HG03175 (cell line): ENCODE measurements around the gene TENT4B.

ENCODE experiments used
- ATAC-seq: cut with Tn5 transposase; IDR thresholded peaks from one replicate; pipeline ENCODE4 v1.9.1; 2021; ENCODE audit warnings: mild to moderate bottlenecking, moderate library complexity; ENCODE audit not compliant: unreplicated experiment

Gene TENT4B

DNA sequence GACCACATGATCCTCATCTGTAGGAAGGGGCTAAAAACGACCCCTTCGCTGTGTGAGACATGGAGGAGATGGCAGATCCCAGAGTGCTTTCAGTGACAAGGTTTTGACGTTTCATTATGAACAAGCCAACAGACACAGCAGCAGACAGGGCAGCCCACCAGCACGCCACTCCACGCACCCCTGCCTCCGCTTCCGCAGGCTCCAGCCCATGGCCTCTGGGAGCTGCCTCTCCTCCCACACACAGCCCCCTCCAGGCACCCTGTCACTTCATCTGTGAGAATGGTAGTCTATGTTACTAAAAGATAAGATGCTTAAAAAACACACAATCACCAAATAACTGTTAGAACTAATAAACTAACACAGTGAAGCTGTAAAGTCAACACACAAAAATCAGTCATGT is 101.0 kb downstream of the TENT4B start:
- ATAC-seq, result no peak

DNA sequence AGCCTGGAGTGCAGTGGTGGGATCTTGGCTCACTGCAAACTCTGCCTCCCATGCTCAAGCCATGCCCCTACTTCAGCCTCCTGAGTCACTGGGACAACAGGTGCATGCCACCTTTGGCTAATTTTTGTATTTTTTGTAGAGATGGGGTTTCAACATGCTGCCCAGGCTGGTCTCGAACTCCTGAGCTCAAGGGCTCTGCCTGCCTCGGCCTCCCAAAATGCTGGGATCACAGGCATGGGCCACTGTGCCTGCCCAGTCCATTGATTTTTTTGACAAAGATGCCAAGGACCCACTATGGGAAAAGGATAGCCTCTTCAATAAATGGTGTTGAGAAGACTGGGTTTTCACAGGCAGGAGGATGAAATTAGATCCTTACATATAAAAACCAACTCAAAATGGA is 102.4 kb downstream of the TENT4B start:
- ATAC-seq, result no peak

DNA sequence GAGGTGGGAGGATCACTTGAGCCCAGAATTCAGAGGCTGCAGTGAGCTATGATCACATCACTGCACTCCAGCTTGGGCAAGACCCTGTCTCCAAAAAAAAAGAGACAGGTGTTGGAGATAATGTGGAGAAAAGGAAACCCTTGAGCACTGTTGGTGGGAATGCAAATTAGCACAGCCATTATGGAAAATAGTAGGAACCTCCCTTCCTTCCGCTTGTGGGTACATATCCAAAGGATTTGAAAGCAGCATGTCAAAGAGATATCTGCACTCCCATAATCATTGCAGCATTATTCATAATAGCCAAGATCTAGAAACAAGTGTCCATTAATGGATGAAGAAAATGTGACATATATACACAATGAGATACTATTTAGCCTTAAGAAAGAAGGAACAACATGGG is 103.5 kb downstream of the TENT4B start:
- ATAC-seq, result no peak

DNA sequence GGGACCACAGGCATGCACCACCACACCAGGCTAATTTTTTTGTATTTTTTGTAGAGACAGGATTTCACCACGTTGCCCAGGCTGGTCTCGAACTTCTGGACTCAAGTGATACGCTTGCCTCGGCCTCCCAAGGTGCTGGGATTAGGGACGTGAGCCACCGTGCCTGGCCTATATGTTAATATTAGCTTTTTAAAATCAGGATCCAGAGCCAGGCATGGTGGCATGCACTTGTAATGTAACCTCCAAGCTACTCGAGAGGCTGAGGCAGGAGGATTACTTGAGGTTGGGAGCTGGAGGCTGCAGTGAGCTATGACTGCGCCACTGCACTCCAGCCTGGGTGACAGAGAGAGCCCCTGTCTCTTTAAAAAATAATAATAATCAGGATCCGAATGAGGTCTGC is 104.8 kb downstream of the TENT4B start:
- ATAC-seq, result no peak

DNA sequence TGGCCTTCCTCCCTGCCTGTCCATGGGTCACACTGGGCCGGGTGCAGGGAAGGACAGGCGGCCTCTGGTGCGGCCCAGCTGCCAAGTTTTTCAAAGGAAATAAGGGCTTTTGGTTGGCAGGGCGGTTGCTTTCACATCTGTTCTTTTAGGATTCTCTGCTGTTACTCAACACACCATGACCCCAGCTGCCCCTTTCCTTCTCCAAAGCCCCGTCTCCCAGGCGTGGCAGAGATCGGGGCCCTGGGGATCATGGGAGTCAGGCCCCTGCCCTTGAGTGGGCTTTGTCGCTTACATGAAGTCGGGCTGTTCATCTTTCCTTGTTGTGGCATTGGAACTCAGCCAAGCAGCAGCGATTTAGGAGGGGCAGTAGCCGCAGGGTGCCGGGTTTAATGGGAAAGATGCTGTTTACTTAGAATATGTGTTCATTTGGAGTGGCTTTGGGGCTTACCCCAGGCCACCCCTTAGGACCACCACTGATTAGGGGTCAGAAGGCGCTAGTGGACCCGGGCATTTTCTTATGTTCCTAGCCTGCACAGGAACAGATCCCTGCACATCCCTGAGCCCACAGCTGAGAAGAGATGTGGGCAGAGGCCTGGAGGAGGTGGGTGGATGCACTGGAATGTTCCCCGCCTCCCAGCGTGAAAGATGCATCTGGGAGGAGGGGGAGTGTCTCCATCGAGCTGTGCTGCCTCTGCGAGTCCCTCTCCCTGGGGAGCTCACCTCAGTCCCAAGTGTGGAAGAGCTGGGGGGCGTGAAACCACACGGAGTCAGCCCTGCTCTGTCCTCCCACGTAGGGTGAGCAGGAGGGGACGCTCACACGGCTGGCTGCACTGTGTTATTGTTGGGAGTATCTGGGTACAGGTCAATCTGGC is 106.5 kb downstream of the TENT4B start:
- no peak for ATAC-seq

DNA sequence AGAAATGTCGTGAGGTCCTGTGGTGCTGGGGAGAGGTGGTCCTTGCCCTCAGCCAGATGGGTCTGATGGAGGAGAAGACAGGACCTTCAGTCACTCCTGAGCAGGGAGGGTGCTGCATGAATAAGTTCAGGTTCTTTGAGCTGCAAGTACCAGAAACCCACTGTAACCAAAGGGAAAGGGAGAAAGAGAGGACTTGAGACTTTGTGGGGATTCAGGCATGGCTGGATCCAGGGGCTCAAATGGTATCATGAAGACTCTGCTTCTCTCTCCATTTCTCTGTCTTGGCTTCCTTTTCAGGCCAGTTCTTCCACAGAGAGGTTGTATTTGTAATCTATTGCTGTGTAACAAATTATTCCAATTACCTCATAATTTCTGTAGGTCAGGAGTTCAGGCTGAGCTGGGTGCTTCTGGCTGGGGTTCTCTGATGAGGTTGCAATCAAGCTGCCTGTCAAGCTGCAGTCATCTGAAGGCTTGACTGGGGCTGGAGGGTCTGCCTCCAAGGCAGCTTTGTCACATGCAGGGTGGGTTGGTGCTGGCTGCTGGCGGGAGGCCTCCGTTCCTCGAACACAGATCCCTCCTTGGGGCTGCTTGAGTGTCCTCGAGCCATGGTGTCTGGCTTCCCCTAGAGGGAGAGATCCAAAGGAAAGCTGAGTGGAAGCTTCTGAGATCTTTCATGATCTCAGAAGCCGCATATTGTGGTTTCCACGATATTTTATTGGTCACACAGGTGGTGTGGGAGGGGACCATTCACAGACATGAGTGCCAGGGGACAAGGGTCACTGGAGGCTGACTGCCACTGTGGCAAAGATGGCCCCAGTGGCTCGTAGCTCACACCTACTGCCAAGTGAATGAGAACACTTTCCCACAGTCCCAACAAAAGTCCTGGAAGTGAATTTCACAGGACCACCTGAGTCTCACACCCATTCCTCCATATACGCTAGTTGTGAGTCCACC is 107.4 kb downstream of the TENT4B start:
- no peak for ATAC-seq

DNA sequence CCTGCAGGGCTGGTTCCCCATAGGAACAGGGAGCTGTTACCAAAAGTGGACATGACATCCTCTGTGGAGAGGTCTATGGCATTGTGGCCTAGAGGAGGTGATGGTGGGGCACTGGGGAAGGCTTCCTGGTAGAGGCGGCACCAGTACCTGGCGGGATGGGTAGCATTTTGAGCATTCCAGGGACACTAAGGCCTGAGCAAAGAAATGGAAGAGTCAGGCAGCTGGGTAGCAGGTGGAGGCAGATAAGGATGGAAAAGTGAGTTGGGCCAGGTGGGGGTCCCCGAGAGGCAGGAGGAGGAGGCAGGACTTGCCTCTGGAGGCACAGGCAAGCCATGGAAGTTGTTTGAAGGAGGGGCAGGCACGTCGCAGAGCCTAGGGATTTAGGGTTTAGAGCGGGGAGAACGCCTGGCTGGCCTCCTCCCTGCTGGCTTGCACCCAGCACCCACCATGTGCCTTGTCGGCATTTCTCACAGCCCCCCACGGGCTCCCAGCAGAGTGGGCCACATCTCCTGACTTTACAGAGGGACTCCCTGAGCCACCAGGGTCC is 108.1 kb downstream of the TENT4B start:
- no peak for ATAC-seq

DNA sequence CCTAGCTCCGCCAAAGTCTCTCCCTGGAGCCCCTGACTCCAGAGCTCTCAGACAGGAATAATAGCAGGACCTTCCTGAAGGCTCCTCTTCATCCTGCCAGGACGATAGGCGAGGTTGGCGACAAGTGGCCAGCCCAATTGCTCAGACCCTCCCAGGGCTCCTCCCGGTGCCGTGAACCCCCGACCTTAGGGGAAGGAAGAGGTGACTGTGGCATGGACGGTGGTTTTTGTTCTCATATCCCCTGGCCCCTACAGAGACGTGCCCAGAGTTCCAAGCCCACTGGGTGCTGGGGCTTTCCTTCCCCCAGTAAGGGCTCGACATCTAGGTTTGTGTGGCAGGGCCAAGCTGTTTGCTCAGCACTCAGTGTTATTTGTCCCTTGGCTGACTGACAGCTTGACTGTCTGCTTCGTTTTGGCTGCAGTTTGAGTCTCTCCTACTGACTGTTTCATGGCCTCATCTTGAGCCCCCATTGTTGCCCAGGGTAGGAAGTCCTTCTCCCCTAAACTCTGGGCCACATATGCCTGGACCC is 108.7 kb downstream of the TENT4B start:
- no peak for ATAC-seq

DNA sequence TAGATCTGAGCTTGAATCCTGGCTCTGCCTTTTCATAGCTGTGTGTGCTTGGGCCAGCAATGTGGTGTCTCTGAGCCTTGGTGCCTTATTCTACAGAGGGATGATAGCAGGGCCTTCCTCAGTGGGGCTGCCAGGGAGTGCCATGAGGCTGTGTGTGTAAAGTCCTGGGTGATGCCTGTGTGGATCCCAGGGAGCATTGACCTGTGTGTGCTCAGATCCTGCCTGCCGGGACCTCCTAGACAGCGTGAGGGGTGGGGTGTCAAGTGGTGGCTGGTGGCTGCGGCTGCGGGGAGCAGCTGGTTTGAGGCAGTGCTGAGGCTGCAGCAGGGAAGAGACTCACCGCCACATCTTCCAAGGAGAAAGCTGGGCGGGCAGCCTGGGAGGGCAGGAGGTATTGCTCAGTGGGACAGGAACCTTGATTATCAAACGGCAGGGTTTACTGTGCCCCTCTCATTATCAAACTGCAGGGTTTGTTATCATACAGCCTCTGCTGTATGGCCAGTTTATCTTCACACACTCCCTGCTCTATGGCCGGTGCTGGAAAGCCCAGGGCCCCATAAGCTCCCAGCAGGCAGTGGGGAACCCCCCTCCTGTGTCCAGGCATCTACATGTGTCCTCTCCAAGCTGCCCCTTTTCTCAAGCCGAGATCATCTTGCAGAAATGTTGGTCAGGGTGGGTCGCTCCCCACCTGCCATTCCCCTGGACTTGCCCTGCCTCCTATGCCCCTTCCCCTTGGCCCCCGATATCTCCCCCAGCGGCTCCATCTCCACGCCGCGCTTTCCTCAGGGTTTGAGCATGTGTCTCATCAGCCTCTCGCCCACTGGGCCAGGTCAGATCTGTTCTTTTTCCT is 110.2 kb downstream of the TENT4B start:
- no peak for ATAC-seq

DNA sequence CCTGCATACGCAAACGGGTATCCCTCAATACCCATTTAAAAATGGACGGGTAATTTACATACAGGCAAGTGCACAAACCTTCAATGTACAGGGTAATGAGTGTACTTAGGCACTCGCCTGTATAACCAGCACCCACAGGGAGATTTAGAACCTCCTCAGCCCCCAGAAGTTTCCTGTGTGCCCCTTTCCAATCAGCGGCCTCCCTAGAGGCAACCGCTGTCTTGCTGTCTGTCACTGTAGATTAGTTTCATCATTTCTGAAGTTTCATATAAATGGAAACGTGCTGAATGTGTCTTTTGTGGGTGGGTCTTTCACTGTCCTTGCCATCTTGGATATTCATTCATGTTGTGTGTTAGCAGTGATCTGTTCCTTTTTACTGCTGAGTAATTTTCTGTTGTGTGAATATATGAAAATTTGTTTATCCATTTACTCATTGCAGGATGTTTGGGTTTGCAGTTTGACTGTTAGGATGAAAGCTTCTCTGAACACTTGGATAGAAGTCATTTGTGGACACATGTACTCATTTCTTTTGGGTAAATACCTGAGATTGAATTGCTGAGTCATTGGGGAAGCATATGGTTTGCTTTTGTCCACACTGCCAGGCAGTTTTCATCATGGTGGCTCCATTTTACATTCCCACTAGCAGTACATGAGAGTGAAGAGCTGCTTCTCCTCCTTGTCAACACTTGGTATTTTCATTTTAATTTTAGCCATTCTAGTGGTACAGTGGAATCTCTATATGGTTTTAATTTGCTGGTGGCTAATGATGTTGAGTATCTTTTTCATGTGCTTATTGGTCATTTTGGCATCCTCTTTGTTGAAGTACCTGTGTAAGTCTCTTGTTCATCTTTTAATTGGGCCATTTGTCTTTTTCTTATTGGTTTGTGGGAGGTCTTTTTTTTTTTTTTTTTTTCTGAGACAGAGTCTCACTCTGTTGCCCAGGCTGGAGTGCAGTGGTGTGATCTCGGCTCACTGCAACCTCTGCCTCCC is 111.1 kb downstream of the TENT4B start:
- ATAC-seq, result peak; percentile 29

DNA sequence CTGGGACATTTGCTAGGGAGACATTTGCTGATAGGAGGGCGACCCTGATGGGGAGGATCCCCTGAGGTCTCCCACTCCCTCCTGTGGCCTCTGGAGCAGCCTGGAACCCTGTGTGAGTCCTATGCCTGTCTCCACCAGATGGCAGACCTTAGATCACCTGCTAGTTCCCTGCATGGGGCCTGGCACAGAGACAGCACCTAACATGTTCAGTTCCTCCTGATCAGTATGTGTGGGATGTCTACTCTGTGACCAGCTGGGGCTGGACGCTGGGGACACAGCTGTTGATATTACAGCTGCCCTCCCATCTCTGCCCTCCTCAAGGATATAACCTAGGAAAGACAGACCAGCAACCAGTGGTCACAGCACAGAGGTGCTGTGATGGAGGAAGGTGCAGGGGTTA is 112.2 kb downstream of the TENT4B start:
- no peak for ATAC-seq

DNA sequence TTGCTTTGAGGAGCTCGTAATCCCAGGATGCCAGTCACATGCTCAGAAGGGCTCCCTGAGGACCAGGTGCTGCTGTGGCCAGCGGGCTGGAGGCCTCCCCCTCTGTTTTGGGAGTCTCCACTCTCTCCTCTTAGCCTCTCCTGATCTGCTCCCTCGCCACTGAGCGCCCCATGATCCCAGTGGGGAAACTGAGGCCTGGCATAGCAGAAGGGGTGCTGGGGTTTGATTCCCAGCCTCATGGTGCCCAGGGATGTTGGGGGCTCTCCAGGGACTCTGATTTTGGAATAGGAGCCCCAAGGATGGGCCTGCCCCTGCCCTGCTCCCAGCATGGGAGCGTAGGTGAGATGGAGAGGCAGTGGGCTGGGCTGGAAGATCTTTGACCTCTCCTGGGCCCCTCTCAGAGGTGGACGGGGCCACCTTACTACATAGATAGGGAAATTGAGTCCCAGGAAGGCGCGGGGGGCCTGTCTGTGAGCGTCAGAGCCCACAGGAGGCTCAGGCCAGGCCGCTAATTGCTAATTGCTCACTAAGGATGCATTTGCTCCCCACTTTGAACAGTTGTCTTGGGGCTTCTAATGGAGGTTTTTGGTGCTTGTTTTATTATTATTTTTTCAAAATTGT is 112.7 kb downstream of the TENT4B start:
- ATAC-seq, result no peak

DNA sequence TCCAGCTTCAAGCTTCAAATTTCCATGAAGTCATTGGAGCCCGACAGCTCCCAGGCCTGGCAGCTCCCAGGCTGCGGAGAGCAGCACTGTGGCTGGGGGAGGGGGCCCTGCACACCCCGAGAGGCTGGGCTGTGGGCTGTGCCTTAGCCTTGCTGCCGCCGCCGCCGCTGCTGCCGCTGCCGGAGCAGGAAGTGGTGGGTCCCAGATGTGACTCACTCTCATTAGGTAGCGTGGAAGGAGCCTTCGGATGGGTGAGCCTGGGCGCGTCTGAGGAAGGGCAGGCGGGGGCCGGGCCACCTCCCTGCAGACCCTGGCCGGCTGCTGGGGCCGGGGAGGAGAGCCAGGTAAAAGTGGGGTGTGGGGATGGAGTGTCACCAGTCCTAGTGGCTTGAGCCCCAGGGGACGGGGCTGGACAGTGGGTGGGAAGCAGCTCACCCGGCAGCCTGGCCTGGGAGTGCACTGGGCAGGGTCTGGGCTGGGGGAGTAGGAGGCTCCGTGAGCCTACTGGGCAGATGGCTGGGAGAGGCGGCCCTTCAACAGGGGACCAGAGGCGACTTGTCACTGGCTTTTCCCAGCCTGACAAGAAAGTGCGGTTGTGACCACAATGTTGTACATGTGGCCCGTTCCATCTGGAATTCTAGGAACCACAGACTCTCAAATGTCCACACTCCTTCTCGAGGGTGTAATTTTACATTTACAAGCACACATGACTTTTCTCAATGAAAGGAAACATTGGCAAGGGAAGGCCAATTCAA is 113.4 kb downstream of the TENT4B start, which contains the start of gene ADCY7:
TSS of gene ADCY7 (plus strand) at position 215 of the 755 bp plus-strand sequence. CDS start 21,629 bp downstream, outside the sequence.
- peak; percentile 83 for ATAC-seq

DNA sequence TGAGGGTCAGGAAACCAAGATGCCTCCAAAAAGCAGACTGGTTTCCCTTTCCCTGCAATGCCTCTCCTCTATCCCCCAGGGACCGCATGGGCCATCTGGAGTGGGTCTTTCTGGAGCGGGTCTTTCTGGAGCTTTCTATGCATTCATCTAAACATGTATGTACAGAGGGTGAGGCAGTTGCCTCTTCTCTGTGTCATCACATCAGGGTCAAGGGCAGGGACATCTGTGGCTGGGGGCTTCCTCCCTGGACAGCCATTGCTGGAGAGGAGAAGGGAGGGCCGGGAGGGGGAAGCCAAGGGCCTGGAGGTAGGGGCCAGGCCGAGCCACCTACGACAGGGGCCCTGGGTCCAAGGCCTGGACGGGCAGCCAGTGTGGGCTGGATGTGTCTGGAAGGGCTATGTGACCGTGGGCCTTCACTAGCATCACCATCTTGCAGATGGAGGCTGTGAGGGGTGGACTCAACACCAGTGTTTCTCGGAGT is 114.1 kb downstream of the TENT4B start:
- ATAC-seq, result no peak

DNA sequence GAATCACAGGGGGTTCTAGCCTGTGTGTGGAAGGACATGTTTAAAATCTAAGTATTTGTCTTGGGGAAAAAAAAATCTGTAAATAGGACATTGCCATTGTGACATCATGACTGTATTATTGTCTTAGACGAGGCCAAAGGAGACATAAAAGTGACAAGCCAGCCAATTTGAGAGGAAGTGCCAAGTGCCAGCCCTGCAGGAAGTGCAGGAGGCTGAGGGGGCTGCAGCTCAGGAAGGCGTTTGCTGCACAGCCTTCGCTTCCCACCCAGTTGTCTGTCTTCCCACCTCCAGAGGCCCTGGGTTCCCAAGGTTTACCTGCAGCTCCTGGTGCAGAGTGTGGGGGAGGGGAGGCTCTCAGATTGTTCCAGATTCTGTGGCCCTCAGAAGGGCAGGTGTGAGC is 114.5 kb downstream of the TENT4B start:
- no peak for ATAC-seq

DNA sequence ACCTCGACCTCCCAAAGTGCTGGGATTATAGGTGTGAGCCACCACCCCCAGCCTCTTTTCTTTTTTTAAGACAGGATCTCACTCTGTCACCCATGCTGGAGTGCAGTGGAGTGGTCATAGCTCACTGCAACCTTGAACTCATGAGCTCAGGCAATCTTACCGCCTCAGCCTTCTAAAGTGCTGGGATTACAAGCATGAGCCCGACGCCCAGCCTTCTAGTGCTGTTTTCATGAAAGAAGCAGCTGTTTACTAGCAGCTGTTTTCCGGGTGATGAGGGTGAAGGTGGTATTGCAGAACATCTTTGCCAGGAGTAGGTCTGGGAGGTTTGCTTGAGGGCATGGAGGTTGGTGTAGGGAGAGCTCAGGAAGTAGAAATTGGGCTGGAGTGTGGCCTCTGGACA is 115.2 kb downstream of the TENT4B start:
- ATAC-seq, result no peak

DNA sequence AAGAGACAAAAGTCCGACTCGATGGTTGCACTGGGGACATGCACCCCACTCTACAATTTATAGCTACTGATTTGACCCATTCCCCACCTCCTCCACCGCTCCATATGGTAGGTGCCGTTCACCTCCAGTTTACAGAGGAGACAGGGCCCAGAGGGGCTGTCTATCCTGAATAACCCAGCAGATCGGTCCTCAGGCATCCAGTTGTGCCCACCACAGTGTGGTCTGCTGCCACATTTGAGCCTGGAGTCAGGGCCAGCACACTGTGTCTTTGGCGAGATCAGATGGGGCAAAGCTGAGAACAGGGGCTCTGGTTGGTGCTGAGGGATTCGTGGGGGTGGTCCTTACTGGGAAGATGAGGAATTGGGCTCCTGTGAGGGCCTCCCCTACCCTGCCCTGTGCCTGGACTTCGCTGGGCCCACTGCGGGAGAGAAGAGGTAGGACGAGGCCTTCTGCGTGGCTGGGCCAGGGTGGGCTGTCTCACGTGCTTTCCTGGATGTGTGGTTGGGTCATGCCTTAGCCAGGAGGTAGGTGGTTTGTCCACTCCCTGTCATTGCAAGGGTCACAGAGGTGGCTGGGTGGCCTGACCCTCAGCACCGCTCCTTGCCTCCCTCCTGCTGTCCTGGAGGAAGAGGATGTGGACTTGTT is 116.1 kb downstream of the TENT4B start:
- no peak for ATAC-seq
